H1 (cell line): ENCODE measurements around the gene CEP78. TPM values are rescaled to one million over a fixed set of nuclear protein-coding genes. Genes with fewer than 3 reads are reported as not detected.

Source experiments
- CHD7 ChIP-seq: fragments of 300-600 bp; sonication (generic); IDR thresholded peaks from 2 replicates; pipeline ENCODE4 v1.7.1; 2012; ENCODE audit warnings: low read length, moderate library complexity, mild to moderate bottlenecking, inconsistent platforms; ENCODE audit not compliant: insufficient replicate concordance
- CTBP2 ChIP-seq: IDR thresholded peaks from 2 replicates; pipeline ENCODE4 v1.7.0; 2011; ENCODE audit warnings: borderline replicate concordance, mild to moderate bottlenecking, moderate library complexity, mixed read lengths, low read length; ENCODE audit not compliant: insufficient read depth, insufficient read length
- HDAC2 ChIP-seq, 2 experiments: fragments of 300-600 bp in 1 of 2; sonication (generic) in 1 of 2; IDR thresholded peaks; 2 replicates each; pipeline ENCODE4 v1.6.1; 2011 to 2012; ENCODE audit warnings: low read depth in 2 of 2, low read length in 2 of 2, mild to moderate bottlenecking in 2 of 2, moderate library complexity in 2 of 2, borderline replicate concordance in 1 of 2, inconsistent platforms in 1 of 2
- POLR2AphosphoS5 ChIP-seq: IDR thresholded peaks from 2 replicates; pipeline ENCODE4 v1.6.1; 2011; ENCODE audit warnings: low read depth, low read length
- POU5F1 ChIP-seq: IDR thresholded peaks from 2 replicates; pipeline ENCODE4 v1.6.1; 2011; ENCODE audit warnings: low read depth, mild to moderate bottlenecking, low read length, moderate library complexity
- polyA plus RNA-seq, 7 experiments: library from polyadenylated mRNA; depleted of rRNA in 3 of 7; stranded (reverse) in 5 of 7; unstranded in 2 of 7; fragments of >200 nt in 5 of 7; fragments of 200-250 nt in 2 of 7; gene quantifications; 1 replicate in 5 of 7; 2 replicates in 1 of 7; 4 replicates in 1 of 7; pipeline versions ENCODE4 v1.2.1 to v1.2.3, GENCODE V29; 2011 to 2013; ENCODE audit warnings: missing spikeins in 2 of 7, mixed read lengths in 2 of 7
- total RNA-seq: library from RNA; stranded (reverse); fragmentation: NEBNext Ultra II Directional; extraction: Animal tissue kit (Norgen Biotek cat#: 25700); gene quantifications from 2 replicates; pipeline ENCODE4 v1.2.1, GENCODE V29; 2021

Gene CEP78
- total and polyA plus RNA-seq, 2 of the 8 experiments (the other 6 are each of a cell fraction or from before 2014, with no cell fraction given): 10.3 to 40.9 TPM

GRCh38 chr9:78307360-78307759 lies 71.5 kb downstream of the CEP78 start (continued):
- TF ChIP-seq CHD7 (no peak), POLR2AphosphoS5 (no peak), POU5F1 (no peak), CTBP2 (no peak), HDAC2 (IDR thresholded peaks at IDR 0.05; ENCODE audit: borderline replicate concordance in 1 of 2, low read depth in 2 of 2, low read length in 2 of 2) (no peak)
